Measurements from ENCODE around the gene SLC35F1. TPM values are rescaled to one million over a fixed set of nuclear protein-coding genes. Genes with fewer than 3 reads are reported as not detected.

The SLC35F1 gene
- total RNA-seq, 1 experiment from 2014 or later: 0.84 TPM

GRCh38 chr6:118269659-118270058 is 362.6 kb downstream of the SLC35F1 start:
- DNase-seq (ENCODE audit: low read depth): no peak

DNA sequence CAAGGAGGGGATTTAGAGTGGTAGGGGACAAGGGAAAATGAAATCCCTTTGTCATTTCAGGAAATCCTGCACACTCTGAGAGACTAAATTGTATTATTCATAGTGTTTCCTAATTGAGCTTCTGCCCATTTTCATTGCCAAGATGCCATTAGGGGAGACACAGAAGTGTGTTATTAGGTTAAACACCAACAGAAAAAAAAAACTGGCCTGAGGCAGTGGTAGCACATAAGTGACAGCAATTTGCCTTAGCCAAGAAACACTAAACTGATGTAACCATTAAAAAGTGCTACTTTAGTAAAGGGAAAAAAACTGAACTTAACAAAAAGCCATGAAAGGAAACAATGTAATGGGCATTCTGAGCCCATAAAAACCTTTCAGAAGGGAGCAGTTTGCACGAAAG is 370.6 kb downstream of the SLC35F1 start:
- DNase-seq (ENCODE audit: low read depth): no peak

GRCh38 chr6:118280210-118280609 is 373.1 kb downstream of the SLC35F1 start:
- DNase-seq (ENCODE audit: low read depth): peak; percentile 33

- DNase-seq (ENCODE audit: low read depth): no peak
These were observed 374.2 kb downstream of the SLC35F1 start for GRCh38 chr6:118281291-118281690.

- DNase-seq (ENCODE audit: low read depth): peak; percentile 64
These were observed 376.7 kb downstream of the SLC35F1 start for GRCh38 chr6:118283766-118284165.

DNA sequence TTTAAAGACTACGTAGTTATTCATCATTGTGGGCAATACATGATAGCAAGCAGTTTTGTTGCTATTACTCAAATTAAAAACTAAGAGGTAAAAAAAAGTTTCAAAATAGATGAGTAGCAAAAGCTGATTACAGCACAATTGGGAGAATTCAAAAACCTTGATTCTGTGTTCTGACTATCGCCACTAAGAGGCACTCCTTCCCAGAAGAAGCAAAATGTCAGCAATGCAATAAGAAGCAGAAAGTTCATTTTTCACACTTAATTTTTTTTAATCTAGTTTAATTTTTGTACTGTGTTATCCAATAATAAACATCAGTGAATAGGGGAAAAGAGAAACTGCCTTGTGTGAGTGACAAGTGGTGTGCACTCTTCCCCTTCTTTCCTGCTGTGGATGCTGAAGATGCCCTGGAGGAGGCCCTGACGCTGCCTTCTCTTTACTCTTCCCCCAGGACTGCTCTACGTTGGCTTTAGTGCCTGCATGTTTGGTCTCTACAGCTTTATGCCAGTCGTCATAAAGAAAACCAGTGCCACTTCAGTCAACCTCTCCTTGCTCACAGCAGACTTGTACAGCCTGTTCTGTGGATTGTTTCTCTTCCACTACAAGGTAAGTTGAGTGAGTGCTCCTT is 377.8 kb downstream of the SLC35F1 start:
- DNase-seq (ENCODE audit: low read depth): no peak

DNA sequence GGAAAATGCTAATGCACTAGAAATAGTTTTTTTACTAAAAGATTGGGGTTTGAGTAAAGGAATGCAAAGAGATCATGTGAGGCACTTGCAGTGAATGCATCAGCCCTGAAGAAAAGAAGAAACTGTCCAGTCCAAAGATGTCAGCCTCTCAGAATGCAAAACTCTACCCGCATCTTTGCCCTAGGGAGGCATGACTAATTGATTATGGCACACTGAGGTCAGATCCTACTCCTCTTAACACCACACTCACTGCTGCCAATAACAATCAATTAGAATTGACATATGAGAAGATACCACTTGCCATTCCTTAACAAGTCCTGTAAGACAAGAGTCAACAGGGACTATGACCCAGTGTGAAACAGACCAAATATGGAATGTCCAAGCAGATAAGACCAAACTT is 378.7 kb downstream of the SLC35F1 start:
- peak; percentile 68 for DNase-seq (ENCODE audit: low read depth)

DNA sequence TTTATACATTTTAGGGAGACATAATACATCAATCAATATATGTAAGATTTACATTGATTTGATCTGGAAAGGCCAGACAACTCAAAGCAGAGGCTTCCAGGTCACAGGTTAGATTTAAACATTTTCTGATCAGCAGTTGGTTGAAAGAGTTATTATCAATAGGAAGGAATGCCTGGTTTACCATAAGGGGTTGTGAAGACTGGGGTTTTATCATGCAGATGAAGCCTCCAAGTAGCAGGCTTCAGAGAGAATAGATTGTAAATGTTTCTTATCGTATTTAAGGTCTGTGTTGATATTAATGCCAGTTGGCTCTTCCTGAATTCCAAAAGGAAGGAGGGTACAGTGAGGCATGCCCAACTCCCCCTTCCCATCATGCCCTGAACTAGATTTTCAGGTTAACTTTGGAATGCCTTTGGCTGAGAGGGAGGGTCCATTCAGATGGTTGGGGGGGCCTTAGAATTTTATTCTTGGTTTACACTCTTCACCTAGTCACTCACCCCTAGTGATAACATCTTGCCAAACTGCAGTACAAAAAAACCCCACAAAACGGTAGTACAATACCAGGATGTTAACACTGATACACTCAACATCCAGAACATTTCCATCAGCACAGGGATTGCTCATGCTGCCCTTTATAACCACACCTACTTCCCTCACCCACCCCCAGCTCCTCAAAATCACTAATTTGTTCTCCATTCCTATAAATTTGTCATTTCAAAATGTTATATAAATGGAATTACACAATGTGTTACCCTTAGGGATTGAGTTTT is 381.5 kb downstream of the SLC35F1 start:
- peak; percentile 23 for DNase-seq (ENCODE audit: low read depth)

GRCh38 chr6:118292558-118292957 is 385.5 kb downstream of the SLC35F1 start:
- no peak for DNase-seq (ENCODE audit: low read depth)

DNA sequence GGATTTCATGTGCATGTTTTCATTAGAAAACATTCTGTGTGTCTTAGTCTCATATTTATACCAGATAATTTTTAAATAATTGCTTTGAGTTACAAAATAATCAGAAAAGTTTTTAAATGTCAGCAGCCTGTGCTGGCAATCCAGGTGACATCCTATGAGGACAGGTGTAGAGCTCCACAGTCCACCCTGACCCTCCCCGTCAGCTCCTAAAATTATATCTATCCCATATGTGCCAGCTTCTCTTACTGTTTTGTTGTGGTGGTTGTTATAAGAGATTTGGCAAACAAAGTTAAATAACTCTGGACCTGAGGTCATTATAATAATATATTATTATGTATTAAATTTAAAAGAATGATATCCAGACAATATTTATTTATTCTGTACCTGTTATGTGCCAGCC is 387.8 kb downstream of the SLC35F1 start:
- no peak for DNase-seq (ENCODE audit: low read depth)

- DNase-seq (ENCODE audit: low read depth): no peak
These were observed 388.3 kb downstream of the SLC35F1 start for GRCh38 chr6:118295336-118295735.

DNA sequence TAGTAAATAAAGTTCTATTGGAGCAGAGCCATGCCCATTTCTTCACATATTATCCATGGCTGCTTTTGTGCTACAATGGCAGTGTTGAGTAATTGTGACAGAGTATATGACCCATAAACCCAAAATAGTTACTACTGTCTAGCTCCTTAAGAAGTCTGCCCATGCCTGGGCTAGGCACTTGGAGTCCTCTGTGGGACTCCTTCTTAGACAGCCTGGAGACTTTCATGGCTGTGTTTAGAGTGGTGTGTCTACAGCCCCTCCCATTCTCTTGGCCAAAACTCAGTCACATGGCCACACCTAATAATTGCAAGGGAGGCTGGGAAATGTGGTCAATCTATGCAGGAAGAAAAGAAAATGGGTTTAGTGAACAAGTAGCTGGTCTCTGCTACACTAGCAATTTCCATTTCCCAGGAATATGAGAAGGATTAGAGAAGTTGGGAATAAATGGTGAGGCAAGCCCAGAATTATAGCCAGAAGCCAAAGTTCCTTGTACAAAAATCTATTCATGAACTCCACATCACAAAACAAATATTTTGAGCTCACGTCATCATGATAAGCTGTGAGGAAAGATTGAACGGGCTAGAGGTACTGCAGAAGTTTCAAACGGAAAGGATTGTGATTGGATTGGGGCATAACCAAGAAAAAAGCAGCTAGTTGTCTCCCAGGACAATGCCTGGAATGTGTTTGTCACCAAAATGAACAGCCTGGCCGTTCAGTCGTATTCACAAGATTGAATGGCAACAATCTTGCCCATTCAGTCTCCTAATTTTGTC is 389.3 kb downstream of the SLC35F1 start:
- DNase-seq (ENCODE audit: low read depth): no peak

GRCh38 chr6:118297821-118298220 is 390.8 kb downstream of the SLC35F1 start:
- peak; percentile 27 for DNase-seq (ENCODE audit: low read depth)

- no peak for DNase-seq (ENCODE audit: low read depth)
These were observed 391.7 kb downstream of the SLC35F1 start for GRCh38 chr6:118298476-118299427.

- DNase-seq (ENCODE audit: low read depth): no peak
These were observed 392.4 kb downstream of the SLC35F1 start for GRCh38 chr6:118299457-118299856.

- no peak for DNase-seq (ENCODE audit: low read depth)
These were observed 397.3 kb downstream of the SLC35F1 start for GRCh38 chr6:118304321-118304720.

DNA sequence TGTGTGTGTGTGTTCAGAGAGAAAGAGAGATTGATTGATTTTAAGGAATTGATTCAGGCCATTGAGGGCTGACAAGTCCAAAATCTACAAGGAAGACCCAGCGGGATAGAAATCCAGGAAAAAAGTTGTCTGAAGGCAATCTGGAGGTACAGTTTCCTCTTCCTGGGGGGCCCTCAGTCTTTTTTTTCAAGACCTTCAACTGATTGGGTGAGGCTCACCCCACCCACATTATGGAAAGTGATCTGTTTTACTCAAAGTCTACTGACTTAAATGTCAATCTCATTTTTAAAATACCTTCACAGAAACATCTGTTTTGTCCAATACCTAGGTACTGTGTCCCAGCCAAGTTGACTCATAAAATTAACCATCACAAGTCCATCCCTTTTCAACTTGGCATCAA is 398.0 kb downstream of the SLC35F1 start:
- no peak for DNase-seq (ENCODE audit: low read depth)

- DNase-seq (ENCODE audit: low read depth): no peak
These were observed 399.6 kb downstream of the SLC35F1 start for GRCh38 chr6:118306392-118307238.

GRCh38 chr6:118307581-118307980 is 400.5 kb downstream of the SLC35F1 start:
- no peak for DNase-seq (ENCODE audit: low read depth)

- no peak for DNase-seq (ENCODE audit: low read depth)
These were observed 402.5 kb downstream of the SLC35F1 start for GRCh38 chr6:118309337-118310093.

Data from RPMI7951 (cell line).